ENCODE data around the gene ATP1B1.
"Not testable (repeated sequence)": the region's sequence is repeated elsewhere in the genome, so short reads cannot be mapped to it uniquely, and the experiment has no call there.

The ATP1B1 gene

GRCh38 chr1:169115891-169116585 lies 9.5 kb downstream of the ATP1B1 start:
- no peak for DNase-seq
- TF ChIP-seq GATA1 (IDR thresholded peaks at IDR 0.05; ENCODE audit: low read depth, low read length) (no peak), POLR2A (IDR thresholded peaks at IDR 0.05; ENCODE audit: low read length) (no peak)

GRCh38 chr1:169117014-169117413 lies 10.5 kb downstream of the ATP1B1 start:
- TF ChIP-seq POLR2A (IDR thresholded peaks at IDR 0.05; ENCODE audit: low read length) (no peak), GATA1 (IDR thresholded peaks at IDR 0.05; ENCODE audit: low read depth, low read length) (no peak)
- DNase-seq, result no peak

GRCh38 chr1:169117599-169117998 lies 11.1 kb downstream of the ATP1B1 start:
- TF ChIP-seq POLR2A (IDR thresholded peaks at IDR 0.05; ENCODE audit: low read length) (no peak), GATA1 (IDR thresholded peaks at IDR 0.05; ENCODE audit: low read depth, low read length) (no peak)
- no peak for DNase-seq

- TF ChIP-seq GATA1 (IDR thresholded peaks at IDR 0.05; ENCODE audit: low read depth, low read length) (no peak), POLR2A (IDR thresholded peaks at IDR 0.05; ENCODE audit: low read length) (no peak)
- no peak for DNase-seq
Measured at GRCh38 chr1:169118227-169118626, 11.7 kb downstream of the ATP1B1 start.

- no peak for TF ChIP-seq GATA1 (IDR thresholded peaks at IDR 0.05; ENCODE audit: low read depth, low read length)
- no peak for TF ChIP-seq POLR2A (IDR thresholded peaks at IDR 0.05; ENCODE audit: low read length)
- DNase-seq, result no peak
Measured at GRCh38 chr1:169119405-169119804, 12.9 kb downstream of the ATP1B1 start.

GRCh38 chr1:169120066-169120465 lies 13.6 kb downstream of the ATP1B1 start:
- TF ChIP-seq POLR2A (IDR thresholded peaks at IDR 0.05; ENCODE audit: low read length), result no peak
- no peak for TF ChIP-seq GATA1 (IDR thresholded peaks at IDR 0.05; ENCODE audit: low read depth, low read length)
- no peak for DNase-seq

- no peak for TF ChIP-seq GATA1 (IDR thresholded peaks at IDR 0.05; ENCODE audit: low read depth, low read length)
- no peak for DNase-seq
Measured at GRCh38 chr1:169121146-169121923, 14.8 kb downstream of the ATP1B1 start.

GRCh38 chr1:169122976-169123375 lies 16.5 kb downstream of the ATP1B1 start:
- TF ChIP-seq POLR2A (IDR thresholded peaks at IDR 0.05; ENCODE audit: low read length) (no peak), GATA1 (IDR thresholded peaks at IDR 0.05; ENCODE audit: low read depth, low read length) (no peak)
- DNase-seq, result no peak

GRCh38 chr1:169124459-169124858 lies 18.0 kb downstream of the ATP1B1 start:
- no peak for DNase-seq
- no peak for TF ChIP-seq POLR2A (IDR thresholded peaks at IDR 0.05; ENCODE audit: low read length)
- TF ChIP-seq GATA1 (IDR thresholded peaks at IDR 0.05; ENCODE audit: low read depth, low read length), result no peak

- DNase-seq, result not testable (repeated sequence)
Measured at GRCh38 chr1:169125597-169125996, 19.1 kb downstream of the ATP1B1 start.

- DNase-seq, result no peak
- no peak for TF ChIP-seq GATA1 (IDR thresholded peaks at IDR 0.05; ENCODE audit: low read depth, low read length)
- no peak for TF ChIP-seq POLR2A (IDR thresholded peaks at IDR 0.05; ENCODE audit: low read length)
Measured at GRCh38 chr1:169126335-169126734, 19.8 kb downstream of the ATP1B1 start.

GRCh38 chr1:169127305-169127704 lies 20.8 kb downstream of the ATP1B1 start:
- TF ChIP-seq GATA1 (IDR thresholded peaks at IDR 0.05; ENCODE audit: low read depth, low read length), result no peak
- no peak for TF ChIP-seq POLR2A (IDR thresholded peaks at IDR 0.05; ENCODE audit: low read length)
- DNase-seq, result no peak

- no peak for DNase-seq
- no peak for TF ChIP-seq POLR2A (IDR thresholded peaks at IDR 0.05; ENCODE audit: low read length)
- no peak for TF ChIP-seq GATA1 (IDR thresholded peaks at IDR 0.05; ENCODE audit: low read depth, low read length)
Measured at GRCh38 chr1:169128562-169128961, 22.1 kb downstream of the ATP1B1 start.

GRCh38 chr1:169129109-169129784 lies 22.8 kb downstream of the ATP1B1 start:
- no peak for TF ChIP-seq POLR2A (IDR thresholded peaks at IDR 0.05; ENCODE audit: low read length)
- no peak for TF ChIP-seq GATA1 (IDR thresholded peaks at IDR 0.05; ENCODE audit: low read depth, low read length)
- no peak for DNase-seq

Measured in erythroblast (primary cell).